NCI-H2029 (cell line): Measurements from ENCODE around the gene SLC14A1.

Experiments
- DNase-seq: peaks from one replicate; lab custom pipeline; 2025; lab: John Stamatoyannopoulos, UW

Gene SLC14A1

DNA sequence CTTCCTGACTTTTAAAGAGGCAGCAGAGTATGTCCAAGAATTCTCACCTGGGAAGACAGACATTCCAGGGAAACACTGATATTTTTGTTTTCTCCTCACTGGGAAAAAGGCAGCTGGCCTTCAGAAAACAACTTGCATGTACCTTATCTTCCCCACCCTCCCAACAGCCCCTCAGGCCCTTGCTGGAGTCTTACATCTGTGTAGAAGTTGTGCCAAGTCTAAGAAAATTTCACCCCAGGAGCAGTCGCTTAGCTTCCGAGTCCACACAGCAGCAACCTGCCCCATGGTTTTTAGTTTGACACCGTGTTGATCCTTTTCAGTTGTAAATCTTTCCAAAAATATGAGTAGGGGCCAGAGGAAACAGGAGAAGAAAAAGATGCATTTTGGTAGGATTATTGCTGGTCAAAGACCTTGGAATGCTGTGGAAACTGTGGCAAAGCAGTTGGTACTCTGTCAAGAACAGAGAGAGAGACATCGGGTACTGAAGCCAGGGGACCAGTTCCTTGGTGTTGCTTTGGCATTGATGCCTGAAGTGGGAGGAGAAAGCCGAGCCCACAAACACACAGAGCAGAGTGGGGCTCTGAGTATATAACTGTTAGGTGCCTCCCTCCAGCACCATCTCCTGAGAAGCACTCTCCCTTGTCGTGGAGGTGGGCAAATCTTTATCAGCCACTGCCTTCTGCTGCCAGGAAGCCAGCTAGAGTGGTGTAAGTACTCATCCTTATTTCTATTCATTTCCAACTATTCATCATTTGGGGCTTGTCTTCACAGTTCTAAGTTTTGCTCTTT is at the start of gene SLC14A1:
Gene SLC14A1 (plus strand): TSS at position 615 of the 789 bp plus-strand sequence. CDS start 6,140 bp downstream, outside the sequence.
- no peak for DNase-seq

DNA sequence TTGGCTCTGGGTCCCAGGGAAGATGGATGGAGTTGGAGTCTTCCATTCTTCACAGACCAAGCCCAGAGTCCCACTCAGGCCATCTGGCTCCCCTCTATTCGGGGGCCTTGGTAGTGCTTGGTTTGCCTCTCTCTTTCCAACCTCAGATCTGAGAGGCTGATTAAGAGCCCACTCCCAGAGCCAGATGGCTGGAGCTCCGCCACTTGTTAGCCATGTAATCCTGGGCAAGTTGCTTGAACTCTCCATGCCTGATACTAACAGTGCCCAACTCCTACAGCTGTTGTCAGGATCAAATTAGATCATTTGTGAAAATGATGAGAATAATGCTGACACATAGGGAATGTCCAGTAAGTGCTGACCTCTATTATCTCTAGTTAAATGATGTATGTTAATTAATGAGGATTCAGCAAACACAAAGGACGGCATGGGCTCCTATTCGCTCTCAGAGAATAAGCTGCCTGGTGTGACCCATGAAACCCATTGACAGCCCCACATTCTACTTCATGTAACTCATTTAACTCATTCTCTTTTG is 46.6 kb upstream of the SLC14A1 start:
- DNase-seq = no peak

DNA sequence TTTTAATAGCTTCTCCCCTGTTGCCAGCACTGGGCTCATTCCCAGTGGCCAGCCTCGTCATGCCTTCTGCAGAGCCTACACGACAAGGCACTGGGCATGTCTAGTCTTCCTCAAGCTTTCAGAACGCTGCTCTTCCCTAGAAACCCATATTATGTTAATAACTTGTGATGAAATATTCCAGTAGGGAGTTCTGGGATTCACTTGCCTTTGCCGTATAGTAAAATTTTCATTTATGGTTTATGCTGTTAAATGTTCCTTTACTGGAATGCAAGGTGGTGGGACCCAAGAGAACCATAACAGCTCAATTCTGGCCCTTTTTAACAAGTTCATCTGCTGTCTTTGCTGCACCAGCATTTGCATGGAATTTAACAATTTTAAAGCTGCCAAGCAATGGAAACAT is 45.5 kb upstream of the SLC14A1 start:
- no peak for DNase-seq

DNA sequence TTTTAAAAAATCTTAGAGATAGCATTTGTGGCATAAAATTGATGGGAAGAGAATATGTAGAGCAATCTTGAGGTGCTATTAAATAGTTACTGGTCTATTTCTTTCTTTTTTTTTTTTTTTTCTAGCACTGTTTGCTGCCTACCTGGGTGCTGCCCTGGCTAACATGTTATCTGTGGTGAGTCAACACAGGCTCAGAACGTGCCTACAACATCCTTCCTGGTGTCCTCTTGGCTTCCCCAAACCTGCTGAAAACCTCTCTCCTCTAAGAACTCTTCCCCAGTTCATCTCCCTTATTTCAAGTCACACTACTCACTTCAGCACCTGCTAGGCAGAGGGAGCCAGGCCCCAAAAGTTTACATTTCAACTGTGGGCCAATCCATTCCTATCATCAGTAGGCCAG is 45.1 kb upstream of the SLC14A1 start:
- DNase-seq = no peak

DNA sequence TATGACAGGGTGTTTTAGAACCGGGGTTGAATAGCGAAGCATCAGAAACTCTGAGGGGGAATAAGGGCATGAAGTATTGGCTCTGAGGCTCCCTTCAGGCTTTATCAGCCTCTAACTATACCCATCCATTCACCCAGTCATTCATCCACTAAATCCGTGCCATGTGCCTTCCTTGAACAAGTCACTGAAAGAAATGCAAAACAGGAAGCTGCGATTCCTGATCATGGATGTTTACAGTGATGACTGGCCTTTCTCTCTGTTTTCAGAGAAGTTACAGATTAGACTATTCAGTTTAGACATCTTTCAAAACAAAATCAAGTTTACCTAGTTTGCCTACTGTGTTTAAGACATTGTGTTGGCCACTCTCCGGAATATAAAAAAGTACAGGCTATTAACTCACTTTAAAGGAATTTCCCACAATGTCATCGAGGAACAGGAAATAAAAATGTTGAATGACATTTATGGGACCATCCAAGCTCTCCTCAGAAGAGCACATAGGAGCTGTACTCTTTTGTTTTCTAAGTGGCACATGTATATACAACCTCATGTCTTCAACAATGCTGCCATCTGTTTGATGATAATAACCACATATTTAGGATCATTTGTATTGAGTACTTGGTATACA is 43.8 kb upstream of the SLC14A1 start:
- no peak for DNase-seq

DNA sequence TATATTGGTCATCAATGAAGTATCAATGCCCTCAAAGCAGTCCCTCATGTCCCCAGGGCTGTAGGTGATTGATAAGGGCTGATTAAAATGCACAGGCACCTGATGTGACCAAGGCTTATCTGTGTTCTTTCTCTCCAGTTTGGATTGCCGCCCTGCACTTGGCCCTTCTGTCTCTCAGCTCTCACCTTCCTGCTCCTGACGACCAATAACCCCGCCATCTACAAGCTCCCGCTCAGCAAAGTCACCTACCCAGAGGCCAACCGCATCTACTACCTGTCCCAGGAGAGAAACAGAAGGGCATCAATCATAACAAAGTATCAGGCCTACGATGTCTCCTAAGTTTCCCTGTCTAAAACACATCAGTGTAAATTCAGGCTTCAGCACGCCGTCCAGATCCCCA is 41.8 kb upstream of the SLC14A1 start:
- no peak for DNase-seq

DNA sequence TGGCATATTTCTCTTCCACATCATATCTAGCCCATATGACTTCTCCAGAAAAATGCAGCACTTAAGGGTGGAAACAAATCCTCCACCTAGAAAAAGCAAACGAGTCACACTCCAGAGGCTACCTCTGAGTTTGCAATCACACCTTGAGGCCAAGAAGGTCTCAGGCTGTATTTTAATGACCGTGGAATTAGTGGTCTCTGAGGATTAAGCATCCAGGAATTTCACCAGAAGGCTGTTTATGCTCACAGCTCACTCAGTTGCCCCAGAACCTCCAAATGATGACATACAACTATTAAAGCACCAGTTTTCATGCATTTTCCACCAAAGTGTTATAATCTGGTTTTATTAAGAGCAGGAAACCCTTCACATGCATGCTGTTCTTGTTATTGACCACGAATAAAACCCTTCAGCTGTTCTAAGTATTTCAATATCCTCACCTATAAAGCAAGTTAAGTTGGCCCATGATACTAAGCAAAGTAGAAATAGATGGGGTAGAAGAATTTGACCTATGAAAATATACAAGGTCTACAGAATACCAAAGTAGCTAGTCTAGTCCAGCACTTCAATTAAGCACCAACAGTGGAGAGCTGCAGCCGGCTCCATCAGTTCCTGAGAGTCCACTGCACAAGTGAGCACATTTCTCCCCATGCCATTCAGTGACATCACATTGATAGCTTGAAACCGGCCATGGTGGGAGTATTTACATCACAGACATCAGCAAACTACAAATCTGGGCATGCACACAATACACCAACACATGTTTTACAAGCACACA is 39.5 kb upstream of the SLC14A1 start:
- DNase-seq = no peak

DNA sequence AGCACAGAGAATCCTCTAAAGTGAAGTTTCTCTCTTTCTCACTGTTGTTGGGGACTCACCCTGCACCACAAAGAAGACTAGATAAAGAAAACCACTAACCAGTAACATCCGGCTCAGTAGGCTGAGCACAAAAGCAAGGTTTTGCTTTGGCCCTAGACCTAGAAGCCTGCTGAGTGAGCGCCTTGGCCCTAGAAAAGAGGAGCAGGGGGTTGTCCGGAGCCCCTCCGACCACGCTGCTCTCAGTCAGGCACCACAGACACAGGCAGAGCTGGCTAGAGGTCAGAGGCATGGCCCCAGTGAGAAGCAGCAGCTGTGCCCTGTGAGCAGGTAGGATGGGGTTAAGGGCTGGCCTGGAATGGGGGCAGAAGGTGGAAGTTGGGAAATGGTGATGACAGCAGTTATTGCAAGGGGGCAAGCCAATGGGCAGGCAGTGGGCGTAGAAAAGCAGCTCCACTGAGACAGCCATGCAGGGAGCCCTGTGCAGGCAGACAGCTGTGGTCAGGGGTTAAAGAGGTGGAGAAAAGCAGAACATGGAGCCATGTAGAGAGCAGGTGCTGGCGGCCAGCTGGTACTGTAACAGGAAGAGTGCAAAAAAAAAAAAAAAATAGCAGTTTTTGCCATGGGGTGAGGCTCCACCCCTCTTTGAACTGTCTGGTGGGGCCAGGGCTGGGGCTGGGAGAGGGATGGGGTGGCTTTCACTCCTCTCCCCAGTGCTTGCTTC is 36.9 kb upstream of the SLC14A1 start:
- DNase-seq = no peak

DNA sequence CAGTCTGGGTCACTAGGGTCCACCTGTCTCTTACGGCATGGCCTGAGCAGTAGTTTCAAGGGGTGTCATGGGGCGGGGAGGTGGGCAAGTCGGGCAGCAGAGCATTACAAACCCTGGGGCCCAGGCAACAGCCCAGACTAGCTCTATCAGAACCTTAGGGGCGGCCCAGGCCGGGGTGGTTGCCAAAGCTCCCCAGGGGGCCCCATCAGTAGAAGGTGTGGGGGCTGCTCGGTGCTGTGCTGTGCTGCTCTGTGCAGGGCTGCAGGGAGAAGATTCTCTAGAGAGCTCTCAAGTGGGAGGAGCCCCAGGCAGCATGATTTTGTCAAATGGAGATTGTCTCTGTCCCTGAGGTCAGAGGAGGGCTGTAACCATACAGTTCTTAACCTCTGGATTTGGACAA is 36.4 kb upstream of the SLC14A1 start:
- no peak for DNase-seq

DNA sequence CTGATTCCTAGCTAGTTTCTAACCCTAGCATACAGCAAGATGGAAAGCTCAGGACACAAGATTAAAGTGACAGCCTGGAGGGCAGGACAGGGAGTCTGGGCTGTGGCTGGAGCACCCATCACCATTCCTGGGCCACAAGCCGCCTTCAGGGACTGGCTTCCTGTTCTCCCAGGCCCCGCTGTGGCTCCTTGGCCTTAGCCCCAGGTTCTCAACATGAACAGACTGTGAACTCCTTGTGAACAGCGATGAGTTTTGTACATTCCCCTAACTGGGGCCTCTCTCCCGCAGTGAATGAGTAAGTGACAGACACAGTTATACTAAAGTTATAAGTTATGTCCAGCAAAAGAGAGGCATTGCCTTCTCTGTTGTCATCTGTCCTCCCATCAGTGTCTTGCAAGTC is 35.9 kb upstream of the SLC14A1 start:
- no peak for DNase-seq

DNA sequence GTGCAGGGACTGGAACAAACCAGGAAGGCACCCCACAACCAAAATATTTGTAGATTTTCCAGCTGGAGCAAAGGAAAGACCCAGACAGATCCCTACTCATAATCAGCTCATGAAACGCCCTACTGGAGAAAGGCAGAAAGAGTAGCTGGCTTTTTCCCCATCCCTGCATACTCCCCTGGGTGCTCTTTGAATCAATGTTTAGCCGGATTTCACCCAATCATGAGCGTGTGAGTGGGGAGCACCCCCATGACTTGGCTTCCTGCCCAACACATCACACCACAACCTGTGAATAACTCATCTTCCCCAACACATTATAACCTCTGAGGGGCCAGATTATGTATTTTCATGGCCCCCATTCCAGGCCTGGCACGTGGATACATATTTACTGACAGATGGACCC is 35.1 kb upstream of the SLC14A1 start:
- no peak for DNase-seq

DNA sequence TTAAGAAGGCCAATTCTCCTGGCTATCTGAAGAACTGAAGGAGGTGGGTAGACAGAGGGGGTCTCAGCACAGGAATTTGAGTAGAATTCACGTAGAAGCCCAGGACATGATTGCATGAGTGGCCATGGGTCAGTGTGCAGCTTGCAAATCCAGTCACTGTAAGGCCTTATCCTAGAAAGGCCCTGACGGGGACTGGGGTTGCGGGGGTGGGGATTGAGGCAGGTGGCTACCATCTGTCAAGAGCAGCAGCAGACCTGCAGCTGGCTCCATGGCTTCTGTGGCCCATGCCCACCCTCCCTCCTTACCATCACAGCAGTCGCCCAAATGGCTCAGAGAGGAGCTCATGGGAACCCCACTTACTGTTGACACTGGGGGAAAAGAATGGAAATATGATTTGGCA is 34.6 kb upstream of the SLC14A1 start:
- DNase-seq = no peak

DNA sequence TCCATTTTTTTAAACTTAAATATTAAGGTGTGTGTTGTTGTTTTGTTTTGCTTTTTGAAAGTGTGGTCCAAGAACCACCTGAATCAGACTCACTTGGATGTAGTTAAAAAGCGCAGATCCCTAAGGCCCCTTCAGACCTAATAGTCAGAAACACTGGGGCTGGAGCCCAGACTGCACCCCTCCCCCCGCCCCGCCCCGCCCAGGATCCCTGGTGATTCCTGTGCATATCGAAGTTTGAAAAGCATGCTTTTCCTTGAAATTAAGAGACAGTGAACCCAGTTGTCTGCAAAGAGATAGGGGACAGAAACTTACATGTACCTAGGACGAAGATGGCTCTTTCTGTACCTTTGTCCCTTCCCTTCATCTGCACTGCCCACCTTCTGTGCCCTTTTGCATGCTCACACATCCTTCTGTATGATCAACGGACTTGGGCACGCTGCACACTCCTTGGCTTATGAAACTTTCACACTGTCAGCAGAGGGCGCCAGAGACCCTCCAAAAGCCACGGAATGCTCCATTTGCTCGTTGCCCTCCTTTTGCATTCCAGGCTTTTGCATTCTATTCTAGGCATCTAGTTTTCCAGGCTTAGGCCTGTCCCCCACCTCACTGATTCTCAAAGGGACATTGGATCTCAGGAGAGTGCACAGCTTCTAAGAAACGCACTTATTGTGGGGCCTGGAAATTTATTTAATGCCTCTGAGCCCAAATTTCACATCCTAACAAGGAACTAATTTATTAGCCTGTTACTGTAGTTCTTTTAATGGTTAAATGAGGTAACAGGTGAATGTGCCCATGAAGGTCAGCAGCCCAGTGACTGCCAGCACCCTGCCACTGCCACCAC is 32.8 kb upstream of the SLC14A1 start:
- DNase-seq = peak; percentile 48

DNA sequence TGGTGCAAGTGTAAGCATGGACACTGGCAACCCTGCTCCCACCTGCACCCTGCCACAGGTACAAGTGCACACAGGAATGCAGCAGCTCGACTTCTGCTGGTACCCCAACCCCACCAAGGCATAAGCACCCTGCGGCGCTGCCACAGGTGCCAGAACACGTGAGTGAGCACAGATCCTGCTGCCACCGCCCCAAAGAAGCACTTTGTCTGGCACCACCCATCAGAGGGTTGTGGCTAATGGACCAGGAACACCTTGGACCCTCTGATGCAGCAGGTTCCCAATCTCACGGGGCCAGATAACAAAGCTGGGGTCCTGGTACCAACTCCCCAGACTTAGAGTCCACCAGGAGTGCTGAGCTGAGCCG is 32.2 kb upstream of the SLC14A1 start:
- no peak for DNase-seq

DNA sequence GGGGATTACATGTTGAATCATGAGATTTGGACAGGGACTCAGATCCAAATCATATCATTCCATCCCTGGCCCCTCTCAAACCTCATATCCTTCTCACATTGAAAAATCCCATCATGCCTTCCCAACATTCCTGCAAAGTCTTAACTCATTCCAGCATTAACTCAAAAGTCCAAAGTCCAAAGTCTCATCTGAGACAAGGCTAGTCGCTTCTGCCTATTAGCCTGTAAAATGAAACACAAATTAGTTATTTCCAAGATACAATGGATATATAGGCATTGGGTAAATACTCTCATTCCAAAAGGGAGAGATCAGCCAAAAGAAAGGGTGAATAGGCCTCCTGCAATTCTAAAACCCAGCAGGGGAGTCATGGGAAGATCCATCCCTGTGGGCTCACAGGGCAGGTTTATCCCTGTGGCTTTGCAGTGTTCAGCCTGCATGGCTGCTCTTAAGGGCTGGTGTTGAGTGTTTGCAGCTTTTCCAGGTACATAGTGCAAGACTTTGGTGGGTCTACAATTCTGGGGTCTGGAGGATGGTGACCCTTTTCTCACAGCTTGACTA is 21.2 kb upstream of the SLC14A1 start:
- DNase-seq = no peak

DNA sequence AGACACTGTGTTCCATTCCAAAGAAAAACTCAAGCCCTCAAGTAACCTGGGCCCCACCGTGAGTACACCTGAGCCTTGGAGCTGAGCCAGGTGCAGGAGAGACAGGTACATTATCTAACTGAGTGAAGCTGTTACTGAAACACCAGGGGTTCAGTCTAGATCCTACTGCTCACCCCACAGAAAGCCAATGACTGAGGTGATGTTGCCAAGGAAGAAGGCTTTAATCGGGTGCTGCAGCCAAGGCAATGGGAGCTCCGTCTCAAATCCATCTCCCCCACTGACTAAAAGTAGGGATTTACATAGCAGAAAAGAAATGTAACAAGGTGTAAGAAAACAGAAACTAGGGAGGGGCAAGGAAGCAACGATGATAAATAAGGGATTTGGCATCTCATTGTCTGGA is 15.2 kb upstream of the SLC14A1 start:
- no peak for DNase-seq

DNA sequence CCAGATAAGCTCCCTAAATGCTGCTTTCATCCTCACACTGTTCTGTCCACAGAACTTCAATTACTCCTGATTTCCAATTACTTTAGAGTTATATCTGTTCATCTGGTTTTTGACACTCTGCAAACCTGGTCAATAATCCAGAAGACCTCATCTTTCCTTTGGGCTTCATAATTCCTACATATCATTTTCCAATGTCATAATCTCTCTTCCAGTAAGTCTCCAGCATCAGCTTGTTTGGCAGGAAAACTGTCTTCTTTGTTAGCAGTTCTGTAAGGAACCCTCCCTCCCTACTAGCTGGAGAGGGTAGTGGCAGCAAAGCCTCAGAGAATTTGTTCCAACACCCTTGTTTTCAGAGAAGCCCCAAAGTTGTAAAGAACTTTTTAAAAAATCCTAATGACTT is 11.9 kb upstream of the SLC14A1 start:
- DNase-seq = no peak

DNA sequence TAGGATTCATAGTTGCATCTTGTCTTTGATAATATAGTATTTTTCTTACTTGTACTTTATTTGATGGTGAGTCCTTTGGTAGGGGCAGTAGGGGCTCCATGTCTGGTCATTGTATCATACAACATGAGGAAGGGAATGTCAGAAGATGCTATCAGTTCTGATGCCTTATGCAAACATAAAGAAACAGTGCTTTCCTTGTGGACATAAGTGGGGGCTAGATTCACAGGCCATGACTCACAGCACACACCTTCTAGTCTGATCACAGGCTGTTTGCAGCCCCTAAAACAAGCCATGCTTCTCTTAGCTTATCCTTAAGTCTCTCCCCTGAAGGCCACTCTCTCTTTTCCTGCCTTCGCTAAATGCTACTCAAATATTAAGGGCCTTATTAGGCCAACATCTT is 10.7 kb upstream of the SLC14A1 start:
- no peak for DNase-seq

DNA sequence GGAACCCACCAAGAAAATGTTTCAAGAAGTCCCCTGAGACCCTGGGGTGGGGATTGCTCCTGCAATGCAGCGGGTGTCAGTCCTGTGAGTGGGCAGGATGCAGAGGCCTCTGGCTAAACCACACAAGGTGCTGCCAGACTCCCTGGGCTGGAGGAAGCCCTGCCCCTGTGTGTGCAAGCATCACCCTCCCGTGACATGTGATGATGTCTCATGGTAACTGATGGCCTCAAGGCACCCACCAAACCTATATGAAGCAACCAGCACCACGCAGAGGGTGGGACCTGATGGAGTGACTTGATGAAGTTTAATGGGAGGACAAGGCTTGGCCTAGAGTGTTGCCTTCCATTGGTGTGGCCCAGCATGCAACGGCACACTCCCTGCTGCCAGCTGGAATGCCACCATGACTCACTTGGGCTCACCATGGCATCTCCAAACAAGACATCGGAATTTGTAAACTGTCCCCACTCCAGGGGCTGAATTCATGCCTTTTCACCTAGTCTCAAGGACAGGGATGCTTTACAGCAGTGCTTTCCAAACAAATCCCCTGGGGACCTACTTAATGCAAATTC is 8.7 kb upstream of the SLC14A1 start:
- no peak for DNase-seq

DNA sequence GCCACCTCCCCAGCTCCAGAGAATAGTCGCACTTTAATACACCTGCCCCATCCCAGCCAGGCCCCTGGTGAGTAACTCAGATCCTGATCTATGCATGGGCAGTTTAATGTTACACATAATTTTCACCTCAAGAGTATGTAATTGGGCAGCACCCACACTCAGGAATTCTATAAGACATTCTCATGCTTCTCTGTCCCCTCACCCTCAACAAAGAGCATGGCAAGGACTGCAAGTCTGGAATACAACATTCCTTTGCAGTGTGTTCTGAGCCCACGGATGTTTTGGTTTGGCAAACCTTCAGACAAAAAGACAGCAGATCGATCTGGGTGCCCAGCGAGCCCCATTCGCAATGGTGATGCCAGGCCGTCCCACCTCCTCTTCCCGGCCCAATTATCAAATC is 4.9 kb upstream of the SLC14A1 start:
- no peak for DNase-seq

DNA sequence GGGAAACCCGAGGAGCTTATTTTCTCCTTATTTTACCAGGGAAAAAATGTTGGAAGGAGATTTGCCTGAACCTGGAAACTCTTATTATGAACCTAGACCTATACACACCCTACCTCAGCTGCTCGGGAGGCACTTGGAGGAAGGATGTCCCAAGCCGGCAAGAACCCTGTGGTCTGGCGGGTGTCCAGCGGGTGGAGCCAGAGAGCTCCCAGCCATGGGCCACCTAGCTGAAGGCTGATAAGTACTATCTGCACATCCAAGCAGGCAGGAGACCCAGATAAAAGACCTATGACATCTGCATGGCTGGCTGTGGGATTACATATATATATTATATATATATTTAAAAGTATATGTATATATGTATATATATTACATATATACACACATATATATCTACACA is 1.1 kb upstream of the SLC14A1 start:
- DNase-seq = peak; percentile 70
